B cell (primary cell): Measurements from ENCODE around the gene FRMD8. TPM values are rescaled to one million over a fixed set of nuclear protein-coding genes. Genes with fewer than 3 reads are reported as not detected.

Source experiments
- ATAC-seq: fragments of 200-7000 bp; cut with Tn5 transposase; one replicate; pipeline ENCODE4 v1.10.0; 2021; ENCODE audit warnings: low read depth, mild to moderate bottlenecking, moderate number of reproducible peaks, moderate library complexity
- CTCF ChIA-PET: fragments of 350-600 bp; sonication (Branson Sonifier 250); formaldehyde crosslinking; loops from one replicate; lab custom pipeline; 2021; ENCODE audit warnings: antibody characterized with exemption, inconsistent platforms; lab: Charles Lee
- POLR2A ChIA-PET: fragments of 350-600 bp; sonication (Branson Sonifier 250); formaldehyde crosslinking; loops from one replicate; lab custom pipeline; 2021; ENCODE audit warnings: antibody characterized with exemption; lab: Charles Lee
- DNase-seq: peaks from one replicate; pipeline ENCODE4 v3.0.0; 2013
- H2AFZ ChIP-seq: 2 replicates; pipeline ENCODE4 v1.6.1; 2012; ENCODE audit warnings: mild to moderate bottlenecking, low read depth, low read length; ENCODE audit not compliant: insufficient read depth, poor library complexity, severe bottlenecking
- H3K27ac ChIP-seq, 2 donors: 1 replicate in 1 of 2; 2 replicates in 1 of 2; pipeline ENCODE4 v1.5.1; 2012 to 2013; ENCODE audit warnings: low read length in 2 of 2, mild to moderate bottlenecking in 2 of 2, moderate library complexity in 1 of 2
- H3K27me3 ChIP-seq, 4 experiments: fragments of 200-600 bp in 1 of 4; sonication (generic) in 1 of 4; replicated peaks in 1 of 4; 1 replicate in 2 of 4; 2 replicates in 2 of 4; pipeline versions ENCODE4 v1.6.1 to v1.7.0; 2013 to 2016; ENCODE audit warnings: low read length in 3 of 4, mild to moderate bottlenecking in 2 of 4, mixed read lengths in 1 of 4, moderate library complexity in 1 of 4; ENCODE audit not compliant: insufficient read depth in 4 of 4, control insufficient read depth in 3 of 4; ENCODE audit errors: control extremely low read depth in 1 of 4
- H3K36me3 ChIP-seq, 2 experiments: replicated peaks in 1 of 2; 1 replicate in 1 of 2; 2 replicates in 1 of 2; pipeline versions ENCODE4 v1.6.1 to v1.7.1; 2013; ENCODE audit warnings: low read length in 1 of 2; ENCODE audit not compliant: insufficient read depth in 2 of 2, control insufficient read depth in 1 of 2; ENCODE audit errors: control extremely low read depth in 1 of 2, extremely low read depth in 1 of 2
- H3K4me1 ChIP-seq, 2 donors: fragments of 200-600 bp in 1 of 2; sonication (generic) in 1 of 2; 1 replicate in 1 of 2; 2 replicates in 1 of 2; pipeline versions ENCODE4 v1.5.1 to v1.6.1; 2013 to 2017; ENCODE audit warnings: low read length in 2 of 2; ENCODE audit not compliant: control insufficient read depth in 2 of 2, insufficient read depth in 2 of 2
- H3K4me2 ChIP-seq: replicated peaks from 2 replicates; pipeline ENCODE3; 2012; ENCODE audit warnings: mild to moderate bottlenecking, low read depth, low read length; ENCODE audit not compliant: poor library complexity, severe bottlenecking
- H3K4me3 ChIP-seq, 5 experiments: fragments of 200-600 bp in 1 of 5; sonication (generic) in 1 of 5; 1 replicate in 3 of 5; 2 replicates in 2 of 5; pipeline versions ENCODE4 v1.5.1 to v1.7.0; 2011 to 2016; ENCODE audit warnings: low read length in 4 of 5, mild to moderate bottlenecking in 4 of 5, low read depth in 2 of 5, control low read depth in 1 of 5, moderate library complexity in 1 of 5; ENCODE audit not compliant: insufficient read depth in 1 of 5; ENCODE audit errors: control extremely low read depth in 1 of 5, extremely low read depth in 1 of 5
- H3K79me2 ChIP-seq: fragments of 200-600 bp; sonication (generic); one replicate; pipeline ENCODE4 v1.6.0; 2016; ENCODE audit warnings: low read length; ENCODE audit not compliant: control insufficient read depth, insufficient read depth
- H3K9ac ChIP-seq: fragments of 200-600 bp; sonication (generic); 2 replicates; pipeline ENCODE4 v1.6.1; 2017; ENCODE audit warnings: mild to moderate bottlenecking, low read length, moderate library complexity
- H3K9me3 ChIP-seq, 3 donors: one replicate each; pipeline versions ENCODE4 v1.6.1 to v1.7.1; 2013; ENCODE audit warnings: low read length in 2 of 3; ENCODE audit not compliant: control insufficient read depth in 2 of 3, insufficient read depth in 1 of 3; ENCODE audit errors: control extremely low read depth in 1 of 3
- H4K20me1 ChIP-seq: 2 replicates; pipeline ENCODE4 v1.6.0; 2012; ENCODE audit warnings: mild to moderate bottlenecking, low read length; ENCODE audit not compliant: insufficient read depth, control insufficient read depth, poor library complexity, severe bottlenecking
- H3K27ac Mint-ChIP-seq: one replicate; pipeline ENCODE4 v1.8.0; 2021; ENCODE audit warnings: mixed read lengths
- H3K27me3 Mint-ChIP-seq: one replicate; pipeline ENCODE4 v1.8.0; 2021; ENCODE audit warnings: mixed read lengths
- H3K4me1 Mint-ChIP-seq: one replicate; pipeline ENCODE4 v1.8.0; 2021; ENCODE audit warnings: mixed read lengths
- H3K4me3 Mint-ChIP-seq: one replicate; pipeline ENCODE4 v1.8.0; 2021; ENCODE audit warnings: mixed read lengths
- H3K9me3 Mint-ChIP-seq: one replicate; pipeline ENCODE4 v1.8.0; 2022; ENCODE audit warnings: mixed read lengths; ENCODE audit not compliant: insufficient read depth
- CTCF ChIP-seq: fragments of 200-600 bp; IDR thresholded peaks from one replicate; pipeline ENCODE4 v1.8.0; 2022; ENCODE audit warnings: antibody characterized with exemption, mild to moderate bottlenecking
- EZH2 ChIP-seq: IDR thresholded peaks from 2 replicates; pipeline ENCODE4 v1.6.1; 2012; ENCODE audit warnings: borderline replicate concordance, low read depth, mild to moderate bottlenecking, moderate library complexity, low read length; ENCODE audit not compliant: insufficient read depth, poor library complexity, severe bottlenecking
- WGBS: methylation state at CpG from one replicate; pipeline ENCODE4 v1.1.5; 2013; ENCODE audit warnings: missing lambda C conversion rate; ENCODE audit not compliant: insufficient coverage; 5-methylcytosine and 5-hydroxymethylcytosine counted together
- intact Hi-C: fragments of 100-400 bp; cut with micrococcal nuclease; formaldehyde crosslinking; loops from one replicate; pipeline ENCODE4 v1.10.0; 2022
- polyA plus RNA-seq: library from polyadenylated mRNA; depleted of rRNA; stranded (reverse); fragments of >200 nt; gene quantifications from 2 replicates; pipeline ENCODE4 v1.2.3, GENCODE V29; 2012
- total RNA-seq, 2 donors: library from RNA; stranded (reverse); fragments of 120-200 nt in 1 of 2; gene quantifications; 1 replicate in 1 of 2; 2 replicates in 1 of 2; pipeline versions ENCODE4 v1.2.3 to v1.2.4, GENCODE V29; 2013 to 2022

Gene FRMD8
- total and polyA plus RNA-seq, 2 donors (not counting 1 experiment from before 2014, with no cell fraction given): 44.3 to 73.6 TPM

DNA sequence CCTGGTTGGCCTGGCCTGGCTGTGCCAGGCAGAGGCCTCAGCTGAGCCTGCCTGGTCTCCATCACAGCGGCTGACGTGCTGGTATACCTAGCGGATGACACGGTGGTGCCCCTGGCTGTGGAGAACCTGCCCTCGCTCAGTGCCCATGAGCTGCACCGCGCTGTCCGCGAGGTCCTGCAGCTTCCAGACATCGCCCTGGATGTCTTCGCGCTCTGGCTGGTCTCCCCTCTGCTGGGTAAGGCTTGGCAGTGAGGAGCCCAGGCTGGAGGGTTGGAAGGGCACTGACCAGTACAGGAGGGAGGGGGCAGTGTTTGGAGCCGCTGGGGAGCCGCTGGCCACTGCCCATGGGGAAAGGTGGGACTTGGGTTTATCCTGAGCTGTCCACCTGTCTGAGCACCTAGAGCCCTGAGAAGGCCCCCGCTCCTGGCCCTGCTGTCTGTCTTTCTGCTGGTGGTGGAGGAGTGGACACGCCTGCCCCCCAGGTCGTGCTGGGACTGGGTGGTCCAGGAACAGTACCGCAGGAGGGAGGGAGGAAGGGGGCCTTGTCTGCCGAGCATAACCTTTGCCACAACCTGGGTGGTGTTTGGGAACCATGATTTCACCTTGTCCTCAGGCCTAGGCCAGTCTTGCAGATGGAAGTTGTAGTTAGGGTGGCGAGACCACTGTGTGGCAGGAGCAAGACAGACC, 3.0 kb downstream of the FRMD8 start:
- H3K4me1 ChIP-seq: peaks cover 45 to 70% of the 10 kb centered on the region in 2 donors
- no peak overlapping the region for H2AFZ ChIP-seq
- no peak overlapping the region for H3K4me3 ChIP-seq
- H3K36me3 ChIP-seq: peaks cover 0 to 49% of the 10 kb centered on the region in 2 experiments
- ATAC-seq: no peak
- H3K9me3 ChIP-seq: no peaks in the 10 kb centered on the region
- peaks cover 83% of the 10 kb centered on the region for H3K79me2 ChIP-seq
- ChIA-PET POLR2A (interaction anchor here (0.5 to 3.2 kb wide), 4 partner anchors 25 to 117 kb away, joined by 3 to 17 read pairs (median 10); no protein-coding TSS in a partner anchor), CTCF (interaction anchor here (12.5 kb wide), 1 partner anchor 115 kb away, joined by 252 read pairs; the partner anchor contains the start of gene MALAT1)
- Mint-ChIP-seq H3K27me3 (no peaks in the 10 kb centered on the region), H3K4me3 (peak overlapping the region; percentile 93), H3K27ac (no peak overlapping the region), H3K9me3 (no peaks in the 10 kb centered on the region), H3K4me1 (peaks cover 58% of the 10 kb centered on the region)
- intact Hi-C loops: no loop called here
- H4K20me1 ChIP-seq: peaks cover 55% of the 10 kb centered on the region
- no peak for DNase-seq
- TF ChIP-seq EZH2: no peak
- no peak for TF ChIP-seq CTCF
- H3K27me3 ChIP-seq: no peaks in the 10 kb centered on the region
- no peak overlapping the region for H3K27ac ChIP-seq
- H3K4me2 ChIP-seq: peak overlapping the region; percentile 97
- WGBS: 96% methylated on average over 20 of the region's 20 CpGs
- no peak overlapping the region for H3K9ac ChIP-seq
